Kidney (tissue), 14 donors: ENCODE measurements around the gene ASTN1. TPM values are rescaled to one million over a fixed set of nuclear protein-coding genes. Genes with fewer than 3 reads are reported as not detected.

Source experiments
- DNase-seq, 5 donors: peaks; one replicate each; pipeline ENCODE4 v3.0.0-alpha.2; 2013 to 2020
- FAIRE-seq: peaks from 2 replicates; lab custom pipeline; 2012; peaks lifted over from hg19 to GRCh38; lab: Jason Lieb, UNC
- H3K27ac ChIP-seq, 2 donors: one replicate each; pipeline ENCODE4 v1.7.0; 2013; ENCODE audit warnings: low read depth in 2 of 2, low read length in 2 of 2, inconsistent platforms in 1 of 2
- H3K27me3 ChIP-seq: one replicate; pipeline ENCODE4 v1.7.1; 2013; ENCODE audit warnings: low read length, inconsistent platforms; ENCODE audit not compliant: control insufficient read depth, insufficient read depth
- H3K36me3 ChIP-seq, 3 donors: one replicate each; pipeline versions ENCODE4 v1.7.0 to v1.7.1; 2013; ENCODE audit warnings: low read length in 3 of 3, control low read depth in 1 of 3, inconsistent platforms in 1 of 3; ENCODE audit not compliant: insufficient read depth in 3 of 3, control insufficient read depth in 2 of 3
- H3K4me1 ChIP-seq, 3 donors: one replicate each; pipeline versions ENCODE4 v1.7.0 to v1.7.1; 2013; ENCODE audit warnings: low read length in 3 of 3, inconsistent platforms in 1 of 3, low read depth in 1 of 3; ENCODE audit not compliant: control insufficient read depth in 2 of 3, insufficient read depth in 2 of 3
- H3K4me3 ChIP-seq, 3 donors: one replicate each; pipeline versions ENCODE4 v1.7.0 to v1.8.1; 2013; ENCODE audit warnings: low read length in 3 of 3, control low read depth in 1 of 3, inconsistent platforms in 1 of 3
- H3K9ac ChIP-seq, 3 donors: one replicate each; pipeline versions ENCODE4 v1.7.0 to v1.7.1; 2013; ENCODE audit warnings: low read length in 3 of 3, control low read depth in 1 of 3, inconsistent platforms in 1 of 3
- H3K9me3 ChIP-seq, 3 donors: one replicate each; pipeline versions ENCODE4 v1.7.0 to v1.7.1; 2013; ENCODE audit warnings: low read length in 3 of 3, control low read depth in 1 of 3, inconsistent platforms in 1 of 3; ENCODE audit not compliant: control insufficient read depth in 2 of 3, insufficient read depth in 1 of 3
- CTCF ChIP-seq: IDR thresholded peaks from 3 replicates; pipeline ENCODE4 v1.5.1; 2012; ENCODE audit warnings: mild to moderate bottlenecking, moderate library complexity, borderline replicate concordance; ENCODE audit not compliant: insufficient read depth; ENCODE audit errors: extremely low read depth
- intact Hi-C: fragments of 100-400 bp; cut with DNase I; formaldehyde crosslinking; loops from one replicate; pipeline ENCODE4 v1.11.1; 2022
- polyA plus RNA-seq: library from polyadenylated mRNA; stranded (reverse); fragments of 350-450 nt; fragmentation: Illumina TruSeq; extraction: RNeasy Lipid Tissue Mini Kit (QIAGEN cat#74804); gene quantifications from one replicate; pipeline ENCODE4 v1.2.3, GENCODE V29; 2014; ENCODE audit warnings: low read depth, low replicate concordance; ENCODE audit not compliant: insufficient read depth
- total RNA-seq: library from RNA; stranded (reverse); fragmentation: NEBNext Ultra II Directional; extraction: Animal tissue kit (Norgen Biotek cat#: 25700); gene quantifications from one replicate; pipeline ENCODE4 v1.2.1, GENCODE V29; 2021
- donor health status: control.
- donor health status: control.
- donor health status: control.
- donor health status: control.
- donor health status: control.
- donor health status: DM: yes; HTN: yes; CAD: no.
- donor health status: Normal renal cell carcinoma (clear cell type).

Gene ASTN1
- total and polyA plus RNA-seq, 2 donors from 2014 or later, result 0.19 to 0.25 TPM

- Histone ChIP-seq H3K36me3 (no peaks in the 10 kb centered on the region), H3K27me3 (no peaks in the 10 kb centered on the region), H3K27ac (no peak overlapping the region), H3K4me3 (no peak overlapping the region), H3K9ac (no peak overlapping the region), H3K9me3 (no peaks in the 10 kb centered on the region), H3K4me1 (no peaks in the 10 kb centered on the region)
- FAIRE-seq (no peak), DNase-seq (no peak)
- intact Hi-C loops, result no loop called here
- no peak for TF ChIP-seq CTCF
These were observed 326.1 kb downstream of the ASTN1 start for GRCh38 chr1:176838276-176838995.

GRCh38 chr1:176837708-176838107, 326.8 kb downstream of the ASTN1 start:
- no peak for TF ChIP-seq CTCF
- DNase-seq, result no peak
- H3K4me1 ChIP-seq, result no peaks in the 10 kb centered on the region
- H3K27me3 ChIP-seq, result no peaks in the 10 kb centered on the region
- no peak overlapping the region for H3K27ac ChIP-seq
- no peaks in the 10 kb centered on the region for H3K9me3 ChIP-seq
- intact Hi-C loops, result no loop called here
- H3K9ac ChIP-seq, result no peak overlapping the region
- no peaks in the 10 kb centered on the region for H3K36me3 ChIP-seq
- no peak overlapping the region for H3K4me3 ChIP-seq
- FAIRE-seq, result no peak

- no peak overlapping the region for H3K9ac ChIP-seq
- H3K27me3 ChIP-seq, result no peaks in the 10 kb centered on the region
- H3K9me3 ChIP-seq, result no peaks in the 10 kb centered on the region
- no peak for TF ChIP-seq CTCF
- no peaks in the 10 kb centered on the region for H3K4me1 ChIP-seq
- DNase-seq (no peak), FAIRE-seq (no peak)
- no peak overlapping the region for H3K27ac ChIP-seq
- H3K4me3 ChIP-seq, result no peak overlapping the region
- intact Hi-C loops, result no loop called here
- H3K36me3 ChIP-seq, result no peaks in the 10 kb centered on the region
These were observed 333.4 kb downstream of the ASTN1 start for GRCh38 chr1:176831150-176831549.
